ENCODE measurements around the gene PPARG. TPM values are rescaled to one million over a fixed set of nuclear protein-coding genes. Genes with fewer than 3 reads are reported as not detected.
"Not testable (repeated sequence)": the region's sequence is repeated elsewhere in the genome, so short reads cannot be mapped to it uniquely, and the experiment has no call there.

Gene PPARG
- total RNA-seq, 2 donors from 2014 or later: 1.4 to 1.9 TPM

DNA sequence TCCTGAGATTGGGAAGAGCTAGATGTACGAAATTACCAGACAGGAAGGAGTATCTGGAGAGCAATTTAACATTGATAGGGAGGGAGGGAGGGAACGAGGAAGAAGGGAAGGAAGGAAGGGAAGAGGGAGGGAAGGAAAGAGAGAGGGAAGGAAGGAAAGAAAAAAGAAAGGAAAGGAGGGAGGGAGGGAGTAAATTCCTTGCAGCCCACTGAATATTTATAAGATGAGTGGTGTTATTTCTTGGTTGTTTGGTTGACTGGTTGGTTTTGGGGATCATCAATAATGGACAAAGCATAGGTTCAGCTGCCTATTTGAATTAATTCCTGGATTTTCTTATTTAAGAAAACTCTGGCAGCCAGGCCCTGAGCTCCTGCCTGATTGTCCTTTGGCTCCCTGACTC lies 179.9 kb downstream of the PPARG start:
- Mint-ChIP-seq H3K4me1 (ENCODE audit: low read depth) (peaks cover 17% of the 10 kb centered on the region), H3K36me3 (ENCODE audit: insufficient read depth in 2 of 2) (no peaks in the 10 kb centered on the region)

DNA sequence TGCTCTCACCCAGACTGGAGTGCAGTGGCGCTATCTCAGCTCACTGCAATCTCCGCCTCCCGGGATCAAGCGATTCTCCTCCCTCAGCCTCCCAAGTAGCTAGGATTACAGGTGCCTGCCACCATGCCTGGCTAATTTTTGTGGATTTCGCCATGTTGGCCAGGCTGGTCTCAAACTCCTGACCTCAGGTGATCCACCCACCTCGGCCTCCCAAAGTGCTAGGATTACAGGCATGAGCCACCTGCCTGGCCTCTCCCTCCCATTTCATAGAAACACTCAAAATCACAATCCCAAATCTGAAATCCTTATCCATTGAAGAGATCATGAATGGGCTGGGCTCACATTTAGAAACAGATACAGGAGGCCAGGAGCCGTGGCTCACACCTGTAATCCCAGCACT lies 180.4 kb downstream of the PPARG start:
- not testable (repeated sequence) for H3K27me3 Mint-ChIP-seq (ENCODE audit: low read depth); H3K9me3 Mint-ChIP-seq; H3K27ac Mint-ChIP-seq; H3K4me3 Mint-ChIP-seq; H3K36me3 Mint-ChIP-seq (ENCODE audit: insufficient read depth in 2 of 2); DNase-seq; ATAC-seq (replicated peaks in 1 of 2)
- H3K4me1 Mint-ChIP-seq (ENCODE audit: low read depth): peaks cover 17% of the 10 kb centered on the region

More for the DNA sequence above, 179.9 kb downstream of the PPARG start:
- Mint-ChIP-seq H3K27ac (no peak overlapping the region), H3K4me3 (no peak overlapping the region), H3K27me3 (ENCODE audit: low read depth) (no peaks in the 10 kb centered on the region), H3K9me3 (no peaks in the 10 kb centered on the region)
- no peak for DNase-seq
- ATAC-seq (replicated peaks in 1 of 2): no peak

DNA sequence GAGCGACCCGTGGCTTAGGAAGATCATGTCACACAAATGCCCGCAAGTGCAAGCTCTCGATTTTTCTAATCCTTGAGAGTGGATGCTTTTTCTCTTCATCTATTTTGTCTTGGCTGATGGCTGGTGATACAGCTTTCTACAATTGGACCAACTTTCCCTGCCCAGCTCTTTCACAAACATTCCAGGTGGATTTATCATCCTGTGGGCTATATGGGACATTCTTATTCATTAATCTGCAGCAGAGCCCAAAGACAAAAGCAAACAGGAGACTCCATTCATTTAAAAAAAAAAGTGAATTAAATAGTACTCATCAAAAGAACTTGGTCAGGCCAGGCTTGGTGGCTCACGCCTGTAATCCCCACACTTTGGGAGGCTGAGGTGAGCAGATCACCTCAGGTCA lies 181.2 kb downstream of the PPARG start:
- no peak overlapping the region for H3K27ac Mint-ChIP-seq
- no peaks in the 10 kb centered on the region for H3K27me3 Mint-ChIP-seq (ENCODE audit: low read depth)
- H3K4me3 Mint-ChIP-seq: no peak overlapping the region
- DNase-seq (no peak), ATAC-seq (replicated peaks in 1 of 2) (no peak)
- peaks cover 17% of the 10 kb centered on the region for H3K4me1 Mint-ChIP-seq (ENCODE audit: low read depth)
- H3K9me3 Mint-ChIP-seq: no peaks in the 10 kb centered on the region
- no peaks in the 10 kb centered on the region for H3K36me3 Mint-ChIP-seq (ENCODE audit: insufficient read depth in 2 of 2)

DNA sequence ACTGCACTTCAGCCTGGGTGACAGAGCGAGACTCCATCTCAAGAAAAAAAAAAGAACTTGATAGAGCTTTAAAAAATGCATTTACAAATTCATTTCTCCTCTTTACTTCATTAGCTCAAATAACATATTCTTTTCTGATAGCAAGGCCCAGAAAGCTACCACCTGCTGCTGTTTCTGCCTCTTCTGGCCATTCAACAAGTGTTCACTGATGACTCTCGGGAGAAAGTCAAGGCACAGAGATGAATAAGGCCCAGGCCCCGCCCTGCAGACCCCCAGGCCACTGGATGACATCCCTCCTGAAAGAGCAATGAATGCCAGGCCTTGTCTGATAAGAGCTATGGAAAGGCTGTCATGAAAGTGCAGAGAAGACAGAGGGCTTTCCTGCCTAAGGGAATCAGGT lies 181.8 kb downstream of the PPARG start:
- peaks cover 17% of the 10 kb centered on the region for H3K4me1 Mint-ChIP-seq (ENCODE audit: low read depth)
- H3K9me3 Mint-ChIP-seq: no peaks in the 10 kb centered on the region
- H3K27me3 Mint-ChIP-seq (ENCODE audit: low read depth): no peaks in the 10 kb centered on the region
- DNase-seq (no peak), ATAC-seq (replicated peaks in 1 of 2) (no peak)
- peak overlapping the region; percentile 33 to 53 for H3K4me3 Mint-ChIP-seq
- peak overlapping the region; percentile 19 for H3K27ac Mint-ChIP-seq
- no peaks in the 10 kb centered on the region for H3K36me3 Mint-ChIP-seq (ENCODE audit: insufficient read depth in 2 of 2)

DNA sequence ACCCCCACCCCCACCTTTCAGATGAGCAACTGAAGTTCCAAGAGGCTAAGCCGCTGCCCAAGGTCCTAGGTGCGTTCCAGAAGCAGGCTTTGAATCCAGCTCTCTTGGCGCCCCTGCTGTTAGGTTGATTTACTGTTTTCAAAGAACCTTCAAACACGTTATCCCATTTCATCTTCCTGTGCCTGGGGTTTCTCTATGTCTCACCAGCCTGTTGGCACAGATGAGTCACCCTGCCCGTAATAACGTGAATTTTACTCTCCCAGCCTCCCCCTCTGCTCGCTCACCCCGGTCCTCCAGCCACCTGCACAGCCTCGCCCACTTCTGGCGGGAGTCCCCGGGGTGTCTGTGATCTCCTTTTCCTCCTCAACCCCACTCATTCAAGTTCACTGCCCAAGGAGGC lies 182.4 kb downstream of the PPARG start:
- Mint-ChIP-seq H3K4me3 (peak overlapping the region; percentile 33 to 53), H3K9me3 (no peaks in the 10 kb centered on the region)
- ATAC-seq (replicated peaks in 1 of 2): peak; percentile 99

DNA sequence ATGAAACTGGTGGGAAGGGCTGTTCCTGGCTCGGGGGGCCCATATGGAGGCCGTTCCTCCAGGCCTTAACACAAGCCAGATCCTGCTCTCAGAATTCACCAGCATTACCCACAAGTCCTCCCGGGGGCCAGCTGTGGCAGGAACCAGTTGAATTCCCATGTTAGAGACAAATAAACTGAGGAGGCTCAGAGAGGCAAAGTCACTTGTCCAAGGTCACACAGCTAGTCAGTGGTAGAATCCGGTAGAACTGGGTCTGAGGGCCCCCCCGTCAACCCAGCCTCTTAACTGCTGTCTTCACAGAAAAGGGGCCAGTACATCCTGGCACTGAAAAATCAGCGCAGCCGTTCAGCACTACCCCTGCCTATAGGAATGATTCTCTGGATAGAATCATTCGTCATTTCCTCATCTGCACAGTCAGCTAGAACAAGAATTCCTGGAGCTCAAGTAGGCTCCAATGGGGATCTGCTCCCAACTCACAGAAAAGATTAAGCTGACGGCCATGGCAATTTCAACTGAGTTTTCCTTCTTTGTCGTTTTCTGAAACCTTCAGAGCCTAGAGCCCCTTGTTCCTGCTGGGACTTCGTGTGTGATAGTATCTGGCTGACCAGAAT lies 183.2 kb downstream of the PPARG start:
- Mint-ChIP-seq H3K9me3 (no peaks in the 10 kb centered on the region), H3K36me3 (ENCODE audit: insufficient read depth in 2 of 2) (no peaks in the 10 kb centered on the region), H3K27me3 (ENCODE audit: low read depth) (no peaks in the 10 kb centered on the region), H3K27ac (no peak overlapping the region), H3K4me1 (ENCODE audit: low read depth) (peaks cover 17% of the 10 kb centered on the region), H3K4me3 (peak overlapping the region in 1 of 2 donors; percentile 35)
- no peak for ATAC-seq (replicated peaks in 1 of 2)
- no peak for DNase-seq

More for the DNA sequence above, 182.4 kb downstream of the PPARG start:
- Mint-ChIP-seq H3K36me3 (ENCODE audit: insufficient read depth in 2 of 2) (no peaks in the 10 kb centered on the region), H3K4me1 (ENCODE audit: low read depth) (peaks cover 17% of the 10 kb centered on the region), H3K27me3 (ENCODE audit: low read depth) (no peaks in the 10 kb centered on the region), H3K27ac (no peak overlapping the region)
- peak; percentile 79 to 84 for DNase-seq

DNA sequence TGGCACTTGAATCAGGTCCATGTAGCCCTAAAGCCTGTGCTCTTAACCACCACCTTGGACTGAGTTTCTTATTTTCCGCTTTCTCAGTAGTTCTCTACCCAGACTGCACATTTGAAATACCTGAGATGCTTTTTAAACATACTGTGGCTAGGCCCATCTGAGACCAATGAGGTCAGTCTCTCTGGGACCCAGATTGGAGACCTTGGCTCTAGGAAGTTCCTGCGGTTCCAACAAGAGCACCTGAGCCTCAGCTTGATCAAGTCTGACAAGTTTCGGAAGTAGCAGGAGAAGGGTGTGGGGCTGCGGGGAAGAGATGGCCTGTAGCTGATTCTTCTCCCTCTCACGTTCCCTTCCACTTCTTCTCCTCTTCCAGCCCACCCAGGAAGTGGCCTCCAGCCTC lies 183.9 kb downstream of the PPARG start:
- DNase-seq (no peak), ATAC-seq (replicated peaks in 1 of 2) (no peak)
- H3K36me3 Mint-ChIP-seq (ENCODE audit: insufficient read depth in 2 of 2): no peaks in the 10 kb centered on the region
- peak overlapping the region in 1 of 2 donors; percentile 35 for H3K4me3 Mint-ChIP-seq
- peaks cover 17% of the 10 kb centered on the region for H3K4me1 Mint-ChIP-seq (ENCODE audit: low read depth)
- no peaks in the 10 kb centered on the region for H3K9me3 Mint-ChIP-seq
- peak overlapping the region; percentile 29 for H3K27ac Mint-ChIP-seq
- H3K27me3 Mint-ChIP-seq (ENCODE audit: low read depth): no peaks in the 10 kb centered on the region

DNA sequence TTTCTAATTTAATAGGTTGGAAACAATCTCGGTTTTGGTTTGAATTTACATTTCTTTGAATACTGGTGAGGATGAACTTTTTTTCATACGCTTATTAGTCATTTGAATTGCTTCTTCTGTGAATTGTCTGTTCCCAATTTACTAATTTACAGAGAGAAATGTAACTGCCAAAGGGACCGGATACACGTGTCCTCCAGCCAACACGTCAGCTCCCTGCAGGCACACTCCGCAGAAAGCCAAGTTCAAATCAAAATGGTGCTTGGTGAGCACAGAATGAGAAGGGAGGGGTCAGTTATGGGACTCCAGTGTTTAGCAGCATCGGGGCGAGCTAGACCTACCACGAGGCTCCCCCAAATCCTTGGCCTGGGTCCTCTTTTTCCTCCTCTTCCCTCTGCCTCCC lies 184.6 kb downstream of the PPARG start:
- no peaks in the 10 kb centered on the region for H3K27me3 Mint-ChIP-seq (ENCODE audit: low read depth)
- no peak for DNase-seq

DNA sequence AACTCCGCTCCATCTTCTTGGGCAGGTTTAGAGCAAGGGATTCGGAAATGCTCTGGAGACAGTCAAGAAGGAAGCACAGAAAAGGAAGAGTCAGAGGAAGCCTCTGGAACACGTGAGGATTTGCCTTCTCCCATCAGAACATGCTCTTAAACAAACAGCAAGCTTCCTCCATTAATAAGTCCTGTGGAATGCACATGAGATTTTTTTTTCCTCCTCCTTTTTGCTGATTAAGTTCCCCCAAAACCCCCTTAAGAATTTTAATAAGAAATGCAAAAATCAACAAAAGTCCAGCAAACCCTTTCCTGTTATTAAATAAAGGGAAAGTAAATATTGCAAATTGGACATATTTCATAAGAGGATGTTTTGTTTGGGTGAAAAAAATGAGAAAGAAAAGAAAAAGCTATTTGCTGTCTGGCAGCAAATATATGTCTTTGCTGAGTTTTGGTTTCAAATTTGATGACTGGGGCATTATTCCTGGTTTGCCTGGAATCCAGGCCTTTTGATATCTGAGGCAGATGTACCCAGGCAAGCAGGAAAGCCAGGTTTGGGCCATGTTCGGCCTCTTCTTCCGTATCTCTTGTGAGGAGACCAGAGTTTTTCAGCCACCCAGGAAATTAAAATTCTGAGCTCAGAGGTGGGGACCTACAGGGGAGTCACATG lies 187.5 kb downstream of the PPARG start:
- no peak for ATAC-seq (replicated peaks in 1 of 2)
- no peak for DNase-seq
- no peak overlapping the region for H3K4me3 Mint-ChIP-seq
- H3K27me3 Mint-ChIP-seq (ENCODE audit: low read depth): no peaks in the 10 kb centered on the region
- peaks cover 18% of the 10 kb centered on the region for H3K4me1 Mint-ChIP-seq (ENCODE audit: low read depth)
- no peak overlapping the region for H3K27ac Mint-ChIP-seq
- H3K9me3 Mint-ChIP-seq: no peaks in the 10 kb centered on the region
- no peaks in the 10 kb centered on the region for H3K36me3 Mint-ChIP-seq (ENCODE audit: insufficient read depth in 2 of 2)

More for the DNA sequence above, 184.6 kb downstream of the PPARG start:
- peak in 1 of 2 donors; percentile 18 for ATAC-seq (replicated peaks in 1 of 2)
- no peaks in the 10 kb centered on the region for H3K9me3 Mint-ChIP-seq
- no peaks in the 10 kb centered on the region for H3K36me3 Mint-ChIP-seq (ENCODE audit: insufficient read depth in 2 of 2)
- peak overlapping the region in 1 of 2 donors; percentile 35 for H3K4me3 Mint-ChIP-seq
- no peak overlapping the region for H3K27ac Mint-ChIP-seq
- peaks cover 17% of the 10 kb centered on the region for H3K4me1 Mint-ChIP-seq (ENCODE audit: low read depth)

DNA sequence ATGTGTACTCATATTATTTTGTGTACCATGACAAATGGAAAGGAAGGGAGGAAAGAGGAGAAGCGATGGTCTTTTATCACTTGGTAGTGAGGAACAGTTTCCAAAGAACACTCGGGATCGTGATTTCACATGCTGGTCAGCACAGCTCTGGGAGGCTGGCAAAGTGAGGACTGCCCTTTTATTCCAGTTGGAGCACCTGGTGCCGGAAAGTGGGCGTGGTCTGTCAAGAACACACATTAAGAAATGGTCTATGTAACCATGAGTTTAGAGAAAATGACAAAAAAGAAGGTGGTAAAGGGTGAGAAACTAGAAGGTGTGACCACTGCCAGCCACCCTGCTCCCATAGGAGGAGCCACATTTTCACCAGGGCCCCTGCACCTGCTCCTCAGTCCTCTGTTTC lies 188.4 kb downstream of the PPARG start:
- H3K36me3 Mint-ChIP-seq (ENCODE audit: insufficient read depth in 2 of 2): no peaks in the 10 kb centered on the region
- H3K4me3 Mint-ChIP-seq: no peak overlapping the region
- no peak for DNase-seq
- H3K27ac Mint-ChIP-seq: no peak overlapping the region
- H3K27me3 Mint-ChIP-seq (ENCODE audit: low read depth): no peaks in the 10 kb centered on the region
- no peak for ATAC-seq (replicated peaks in 1 of 2)
- peaks cover 12% of the 10 kb centered on the region for H3K4me1 Mint-ChIP-seq (ENCODE audit: low read depth)
- no peaks in the 10 kb centered on the region for H3K9me3 Mint-ChIP-seq

DNA sequence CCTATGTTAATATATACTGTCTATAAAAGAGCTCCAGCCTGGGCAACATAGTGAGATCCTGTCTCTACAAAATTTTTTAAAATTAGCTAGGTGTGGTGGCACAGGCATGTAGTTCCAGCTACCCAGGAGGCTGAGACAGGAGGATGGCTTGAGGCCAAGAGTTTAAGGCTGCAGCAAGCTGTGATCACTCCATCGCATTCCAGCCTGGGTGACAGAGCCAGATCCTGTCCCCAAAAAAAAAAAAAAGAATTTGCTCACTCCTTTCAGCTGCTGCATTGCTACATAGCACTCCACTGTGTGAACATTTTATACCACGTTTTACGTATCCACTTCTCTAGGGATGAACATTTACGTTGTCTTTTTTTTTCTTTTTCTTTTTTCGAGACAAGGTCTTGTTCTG lies 189.5 kb downstream of the PPARG start:
- Mint-ChIP-seq H3K36me3 (ENCODE audit: insufficient read depth in 2 of 2) (no peaks in the 10 kb centered on the region), H3K27me3 (ENCODE audit: low read depth) (no peaks in the 10 kb centered on the region)
- no peak for ATAC-seq (replicated peaks in 1 of 2)

DNA sequence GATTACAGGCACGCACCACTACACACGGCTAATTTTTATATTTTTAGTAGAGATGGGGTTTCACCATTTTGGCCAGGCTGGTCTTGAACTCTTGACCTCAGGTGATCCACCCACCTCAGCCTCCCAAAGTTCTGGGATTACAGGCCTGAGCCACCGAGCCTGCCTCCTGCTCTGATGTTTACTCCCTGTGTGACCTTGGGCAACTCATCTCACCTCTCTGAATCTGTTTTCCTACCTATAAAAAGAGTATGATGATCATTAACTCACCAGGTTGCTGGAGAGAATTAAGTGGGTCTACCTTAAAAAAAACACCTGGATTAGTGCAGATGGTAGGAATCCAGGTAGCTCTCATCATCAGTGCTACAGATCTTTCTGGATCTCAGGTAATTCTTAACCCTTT lies 190.3 kb downstream of the PPARG start:
- not testable (repeated sequence) for H3K36me3 Mint-ChIP-seq (ENCODE audit: insufficient read depth in 2 of 2); H3K9me3 Mint-ChIP-seq; DNase-seq; H3K27me3 Mint-ChIP-seq (ENCODE audit: low read depth); ATAC-seq (replicated peaks in 1 of 2); H3K4me3 Mint-ChIP-seq; H3K27ac Mint-ChIP-seq
- peaks cover 27% of the 10 kb centered on the region for H3K4me1 Mint-ChIP-seq (ENCODE audit: low read depth)

More for the DNA sequence above, 189.5 kb downstream of the PPARG start:
- DNase-seq: no peak
- H3K4me3 Mint-ChIP-seq: no peak overlapping the region
- no peak overlapping the region for H3K27ac Mint-ChIP-seq
- H3K9me3 Mint-ChIP-seq: no peaks in the 10 kb centered on the region
- H3K4me1 Mint-ChIP-seq (ENCODE audit: low read depth): peaks cover 18% of the 10 kb centered on the region

DNA sequence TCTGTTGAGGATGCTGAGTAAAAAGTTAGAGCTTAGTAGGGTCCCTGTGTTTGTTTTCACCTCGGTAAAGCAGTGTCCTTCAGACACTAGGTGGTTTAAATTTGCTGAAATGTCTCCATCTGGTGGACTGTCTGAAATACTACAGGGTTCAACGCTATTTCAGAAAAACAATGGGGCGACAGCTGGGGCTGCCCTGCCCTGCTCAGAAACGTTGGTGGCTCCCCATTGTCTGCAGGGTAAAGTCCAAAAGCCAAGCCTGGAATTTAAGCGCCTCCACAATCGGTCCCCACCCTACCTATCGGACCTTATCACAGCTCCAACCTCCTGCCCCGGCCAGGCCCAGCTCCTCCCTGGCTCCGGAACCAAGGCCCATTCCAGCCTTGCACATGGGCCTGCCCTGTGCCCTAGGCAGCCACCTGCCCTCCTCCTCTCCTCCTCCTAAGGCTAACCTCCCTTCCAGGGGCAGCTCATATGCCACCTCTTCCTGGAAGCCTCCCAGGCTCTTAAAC lies 191.1 kb downstream of the PPARG start:
- Mint-ChIP-seq H3K27me3 (ENCODE audit: low read depth) (no peaks in the 10 kb centered on the region), H3K36me3 (ENCODE audit: insufficient read depth in 2 of 2) (no peaks in the 10 kb centered on the region), H3K27ac (no peak overlapping the region), H3K9me3 (no peaks in the 10 kb centered on the region), H3K4me3 (no peak overlapping the region), H3K4me1 (ENCODE audit: low read depth) (peaks cover 33% of the 10 kb centered on the region)
- DNase-seq (peak; percentile 19 to 32), ATAC-seq (replicated peaks in 1 of 2) (peak; percentile 24 to 32)
